K562 (cell line): ENCODE measurements around the gene EMILIN1.

Experiments used
- CBFB ChIP-seq: sonication (generic); formaldehyde crosslinking; IDR thresholded peaks from 2 replicates; pipeline ENCODE4 v1.4.0; 2020; ENCODE audit warnings: mild to moderate bottlenecking, missing genetic modification reagents
- CTCF ChIP-seq, 3 experiments: IDR thresholded peaks in 2 of 3; conservative IDR thresholded peaks in 1 of 3; 2 replicates each; pipeline ENCODE4 v1.5.1; 2011 to 2012; ENCODE audit warnings: low read length in 3 of 3, mild to moderate bottlenecking in 3 of 3, control low read depth in 2 of 3, improper control_type of control experiment in 1 of 3, inconsistent platforms in 1 of 3, low read depth in 1 of 3, mixed read lengths in 1 of 3, moderate library complexity in 1 of 3; ENCODE audit not compliant: insufficient read depth in 2 of 3
- FOXO4 ChIP-seq: fragments of 450-650 bp; formaldehyde crosslinking; IDR thresholded peaks from 2 replicates; pipeline ENCODE4 v1.4.0; 2020; ENCODE audit warnings: mild to moderate bottlenecking, moderate library complexity
- GATAD2B ChIP-seq: fragments of 450-650 bp; IDR thresholded peaks from 2 replicates; pipeline ENCODE4 v1.6.1; 2017; ENCODE audit warnings: mild to moderate bottlenecking, borderline replicate concordance
- SMC3 ChIP-seq: conservative IDR thresholded peaks from 2 replicates; pipeline ENCODE4 v1.6.1; 2011; ENCODE audit warnings: low read depth, low read length, improper control_type of control experiment; ENCODE audit not compliant: insufficient read depth
- ZNF551 ChIP-seq: fragments of 250-450 bp; sonication (Bioruptor Pico); IDR thresholded peaks from 2 replicates; pipeline ENCODE4 v1.5.0; 2021; ENCODE audit warnings: mild to moderate bottlenecking, moderate library complexity

- no peak for TF ChIP-seq GATAD2B
- TF ChIP-seq CTCF (IDR thresholded peaks at IDR 0.05 in 2 of 3, conservative IDR thresholded peaks at IDR 0.05 in 1 of 3; ENCODE audit: insufficient read depth in 2 of 3, low read depth in 1 of 3, low read length in 3 of 3), result no peak
- no peak for TF ChIP-seq CBFB (CRISPR knock-in tag)
- TF ChIP-seq FOXO4, result no peak
- TF ChIP-seq SMC3, result no peak
- TF ChIP-seq ZNF551, result no peak
These were observed 17.0 kb downstream of the EMILIN1 start for GRCh38 chr2:27095427-27095744.
